GM18508 (cell line): ENCODE measurements around the gene HADHB.

Experiments
- ATAC-seq: cut with Tn5 transposase; IDR thresholded peaks from one replicate; pipeline ENCODE4 v1.9.1; 2021; ENCODE audit warnings: moderate number of reproducible peaks; ENCODE audit not compliant: insufficient read depth, unreplicated experiment

HADHB gene

DNA sequence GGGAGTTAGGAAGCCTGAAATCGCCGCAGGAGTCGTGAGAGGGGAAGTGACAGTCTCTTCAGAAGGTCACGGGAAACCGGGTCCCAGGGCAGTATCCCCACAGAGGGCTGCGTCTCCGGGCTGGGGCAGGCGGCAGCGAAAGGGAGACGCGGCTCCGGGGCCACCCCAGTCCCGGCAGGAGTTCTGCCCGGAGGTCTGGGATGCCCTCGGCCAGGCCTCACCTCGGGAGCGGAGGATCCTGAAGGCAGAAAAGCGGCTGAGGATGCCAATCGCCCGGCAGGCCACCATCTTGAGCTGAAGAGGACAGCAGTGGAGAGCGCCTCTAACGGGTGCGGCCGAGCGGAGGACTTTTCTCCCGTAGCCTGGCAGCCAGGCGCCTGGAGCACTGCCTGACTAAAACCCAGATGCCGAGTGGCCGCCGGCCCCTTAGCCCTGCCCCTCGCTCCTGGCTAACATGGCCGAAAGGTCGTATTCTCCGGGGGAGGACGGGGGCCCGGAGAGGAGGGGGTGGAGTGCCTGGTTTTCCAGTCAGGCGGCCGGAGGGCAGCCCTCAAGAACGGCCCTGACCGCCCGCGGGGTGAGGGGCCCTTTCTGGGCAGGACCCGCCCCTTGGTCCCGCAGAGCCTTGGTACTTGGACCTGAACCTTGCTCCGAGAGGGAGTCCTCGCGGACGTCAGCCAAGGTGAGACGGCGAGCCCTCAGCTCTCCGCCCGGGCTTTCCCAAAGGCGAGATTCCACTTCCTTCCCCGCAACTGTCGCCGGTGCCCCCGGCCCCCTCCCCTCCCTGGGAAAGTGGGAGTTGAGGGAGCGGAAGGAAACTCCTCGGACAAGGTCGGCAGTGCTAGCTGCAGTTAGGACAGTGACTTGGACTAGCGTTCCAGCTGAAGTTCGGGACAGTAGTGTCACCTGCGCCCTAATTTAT, at the start of gene HADHB, which contains the start of gene HADHA:
Gene HADHB, plus strand, starts transcription at position 631 of the 922 bp plus-strand sequence. CDS start 9,316 bp downstream, outside the sequence.
Gene HADHA, minus strand, starts transcription at position 324 of the 922 bp plus-strand sequence. Its CDS starts 36 bp downstream, at position 288.
- peak; percentile 41 for ATAC-seq

DNA sequence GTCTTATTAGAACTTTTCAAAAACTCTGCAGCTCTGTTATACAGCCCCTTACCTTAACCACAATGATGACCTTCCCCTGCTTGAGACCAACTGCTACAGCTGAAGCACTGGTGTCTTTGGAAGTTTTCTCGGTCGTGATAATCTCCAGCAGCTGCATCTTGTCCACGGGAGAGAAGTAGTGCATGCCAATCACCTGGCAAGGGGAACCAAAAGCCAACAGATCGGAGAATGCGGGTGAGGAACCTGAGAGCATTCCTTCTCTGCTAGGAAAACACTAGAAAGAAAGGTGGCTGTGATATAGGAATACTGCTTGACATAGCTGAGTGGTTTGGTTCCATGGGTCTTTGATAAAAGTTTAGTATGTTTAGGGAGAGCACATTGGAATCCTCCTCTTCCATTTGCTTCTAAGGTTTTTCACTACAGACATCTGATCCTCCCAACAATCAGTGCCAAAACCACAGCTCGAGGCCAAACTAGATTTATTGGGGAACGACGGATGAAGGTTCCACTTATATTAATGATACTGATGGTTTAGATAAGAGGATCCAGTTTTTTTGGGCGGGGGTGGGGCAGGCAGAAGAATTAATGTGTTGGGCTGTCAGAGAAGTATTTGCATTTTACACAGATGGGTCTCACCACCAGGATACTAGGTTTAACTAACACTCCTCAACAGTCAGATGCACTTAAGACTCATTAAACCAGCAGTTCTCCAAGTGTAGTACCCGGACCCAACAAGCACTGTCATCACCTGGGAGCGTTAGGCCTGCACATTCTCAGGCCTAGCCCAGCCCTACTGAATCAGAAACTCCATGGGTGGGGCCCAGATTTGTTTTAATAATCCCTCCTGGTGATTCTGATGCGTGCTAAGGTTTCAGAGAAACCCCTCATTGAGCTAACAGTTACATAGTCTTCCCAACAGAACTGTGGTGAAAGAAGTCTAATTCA, 49.4 kb upstream of the HADHB start:
- ATAC-seq = no peak

DNA sequence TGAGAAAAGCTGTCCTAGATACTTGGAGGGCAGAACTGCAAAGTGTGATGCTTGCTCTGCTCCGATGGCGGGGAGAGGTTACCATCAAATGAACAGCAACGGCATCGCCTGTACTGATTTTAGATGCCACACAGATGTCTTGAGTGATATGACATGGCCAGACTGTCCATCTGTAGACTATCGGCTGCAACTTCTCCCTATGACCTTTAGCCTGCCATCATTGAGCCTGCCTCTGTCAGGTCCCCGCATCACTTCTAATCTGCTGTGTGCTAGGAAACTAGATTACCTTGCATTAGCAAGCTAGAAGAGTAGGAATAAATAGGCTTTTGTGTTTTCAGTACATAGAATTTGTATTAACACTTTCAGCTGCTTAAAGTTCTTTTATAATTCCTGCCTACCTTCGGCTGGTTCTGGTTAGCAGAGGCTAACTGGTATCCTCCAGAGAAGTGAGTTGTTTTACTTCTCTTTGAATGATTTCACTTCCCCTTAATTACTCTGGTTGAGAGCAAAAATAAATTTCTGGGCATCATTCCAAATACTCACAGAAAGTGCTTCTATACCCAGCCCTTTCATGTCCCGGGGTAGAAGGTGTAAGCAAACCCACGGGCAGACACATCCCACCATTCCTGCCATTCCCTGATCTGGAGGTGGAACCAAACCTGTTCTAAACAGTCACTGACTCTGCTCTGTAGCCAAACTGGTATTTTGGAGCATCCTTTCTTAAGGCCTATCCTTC, 47.9 kb upstream of the HADHB start:
- no peak for ATAC-seq

DNA sequence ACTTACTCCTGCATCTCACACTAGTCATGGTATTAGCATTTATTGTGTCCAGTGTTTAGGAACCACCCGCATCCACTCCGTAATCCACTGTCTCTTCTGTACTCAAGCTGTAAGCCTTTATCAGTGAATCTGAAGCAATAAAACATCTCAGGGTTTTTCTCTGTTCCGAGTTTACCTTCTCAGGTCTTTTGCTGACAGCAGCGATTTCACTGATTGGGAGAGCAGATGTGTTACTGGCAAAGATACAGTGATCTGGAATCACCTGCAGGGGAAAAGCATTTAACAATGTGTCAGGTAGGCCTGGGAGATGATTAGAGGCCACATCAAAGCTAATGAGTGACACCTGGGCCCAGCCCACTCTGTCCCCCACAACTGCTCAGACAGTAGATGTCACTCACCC, 47.2 kb upstream of the HADHB start:
- ATAC-seq = no peak

DNA sequence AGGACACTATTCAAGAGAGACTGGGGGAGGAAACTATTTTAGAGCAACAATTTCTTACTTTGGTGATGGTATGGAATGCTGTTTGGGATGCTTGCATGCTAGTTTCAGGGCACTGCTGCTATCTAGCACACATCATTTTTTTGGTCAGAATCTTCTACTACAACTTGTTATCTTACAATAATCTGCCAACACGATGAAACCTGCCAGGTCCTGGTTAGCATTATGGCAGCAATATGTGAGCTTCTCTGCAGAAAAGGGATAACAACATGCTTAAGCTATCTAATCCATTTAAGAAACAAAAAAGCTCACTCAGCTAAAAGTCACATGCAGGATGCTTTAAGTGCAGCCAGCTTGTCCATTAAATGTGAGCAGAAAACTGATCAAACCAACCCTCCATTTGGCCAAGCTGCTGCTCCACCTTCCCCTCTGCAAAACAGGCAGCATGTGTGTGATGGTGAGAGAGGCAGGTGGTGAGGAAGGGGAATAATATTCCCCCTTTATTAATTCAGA, 41.7 kb upstream of the HADHB start:
- no peak for ATAC-seq

DNA sequence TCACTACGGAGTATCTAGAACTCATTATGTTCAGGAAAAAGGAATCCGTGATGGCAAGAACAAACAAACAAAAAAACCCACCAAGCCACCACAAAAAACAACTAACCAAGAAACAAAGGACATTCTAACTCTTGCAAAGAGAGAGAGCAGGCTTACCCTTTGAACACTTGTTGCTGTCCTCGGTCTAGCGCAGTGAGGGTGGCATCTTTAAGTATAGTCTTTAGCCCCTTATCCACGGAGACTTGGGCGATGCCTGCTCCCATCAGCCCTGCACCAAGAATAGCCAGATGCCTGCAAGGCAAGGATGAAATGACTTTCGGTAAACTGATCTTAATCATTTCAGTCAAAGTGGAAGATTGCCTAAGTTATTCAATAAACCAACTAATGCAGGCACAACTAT, 40.8 kb upstream of the HADHB start:
- no peak for ATAC-seq

DNA sequence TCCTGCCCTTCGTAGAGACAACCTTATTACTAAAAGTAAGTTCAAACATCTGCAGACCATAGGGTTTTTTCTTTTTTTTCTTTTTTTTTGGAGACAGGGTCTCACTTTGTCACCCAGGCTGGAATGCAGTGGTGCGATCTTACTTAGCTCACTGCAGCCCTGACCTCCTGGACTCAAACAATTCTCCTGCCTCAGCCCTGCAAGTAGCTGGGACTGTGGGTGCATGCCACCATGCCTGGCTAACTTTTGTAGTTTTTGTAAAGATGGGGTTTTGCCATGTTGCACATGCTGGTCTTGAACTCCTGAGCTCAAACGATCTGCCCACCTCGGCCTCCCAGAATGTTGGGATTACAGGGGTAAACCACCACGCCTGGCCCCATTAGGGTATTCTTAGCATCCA, 32.7 kb upstream of the HADHB start:
- no peak for ATAC-seq

DNA sequence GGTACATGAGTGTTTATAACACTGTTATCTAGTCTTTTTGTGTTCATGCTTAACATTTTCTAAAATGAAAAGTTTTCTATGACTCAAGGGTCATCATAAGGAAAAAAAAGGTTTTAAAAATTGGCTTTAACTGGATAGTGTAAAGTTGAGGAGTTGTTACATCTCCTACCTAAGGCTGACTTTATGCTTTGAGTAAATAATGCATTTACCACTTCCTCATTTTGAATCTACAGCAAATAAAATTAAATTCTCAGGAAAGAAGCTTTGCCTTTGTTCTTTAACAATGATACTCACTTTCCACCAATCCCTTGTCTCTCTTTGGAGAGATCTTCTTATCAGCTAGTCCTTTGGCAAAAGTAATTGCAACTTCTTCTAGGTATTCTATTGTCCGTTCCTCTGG, 30.0 kb upstream of the HADHB start:
- ATAC-seq = no peak

DNA sequence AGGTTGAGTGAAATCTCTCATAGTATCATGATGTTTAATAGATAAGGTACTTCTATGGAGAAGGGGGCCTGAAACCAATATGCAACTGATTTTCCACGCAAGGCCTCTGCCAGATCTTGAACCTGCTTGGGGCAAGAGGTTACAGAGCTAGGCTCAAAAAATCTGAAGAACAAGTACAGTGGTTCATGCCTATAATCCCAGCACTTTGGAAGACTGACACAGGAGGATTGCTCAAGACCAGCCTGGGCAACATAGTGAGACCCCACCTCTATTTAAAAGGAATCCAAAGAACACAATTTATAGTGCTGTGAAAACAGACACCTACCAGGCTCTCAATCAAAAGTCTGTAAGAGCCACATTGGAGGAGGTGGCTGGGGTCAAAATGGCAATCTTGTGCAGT, 28.9 kb upstream of the HADHB start:
- ATAC-seq = no peak

DNA sequence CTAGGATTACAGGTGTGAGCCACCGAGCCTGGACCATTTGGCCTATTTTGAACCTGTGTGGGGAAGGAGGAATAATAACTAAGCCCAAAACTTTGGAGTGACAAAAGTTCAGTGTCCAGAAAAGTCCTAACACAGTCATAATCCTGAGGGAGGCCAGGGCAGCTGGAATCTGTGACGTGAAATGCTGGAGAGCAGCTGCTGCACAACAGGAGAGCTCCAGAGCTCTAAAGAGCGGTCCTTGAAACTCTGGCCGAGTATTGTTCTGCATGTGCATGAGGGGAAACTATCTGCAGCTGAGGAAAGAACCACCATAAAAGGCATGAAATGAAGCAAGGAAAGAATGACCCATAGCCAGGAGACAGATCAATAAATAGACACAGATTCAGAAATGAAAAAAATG, 28.2 kb upstream of the HADHB start:
- ATAC-seq = no peak

DNA sequence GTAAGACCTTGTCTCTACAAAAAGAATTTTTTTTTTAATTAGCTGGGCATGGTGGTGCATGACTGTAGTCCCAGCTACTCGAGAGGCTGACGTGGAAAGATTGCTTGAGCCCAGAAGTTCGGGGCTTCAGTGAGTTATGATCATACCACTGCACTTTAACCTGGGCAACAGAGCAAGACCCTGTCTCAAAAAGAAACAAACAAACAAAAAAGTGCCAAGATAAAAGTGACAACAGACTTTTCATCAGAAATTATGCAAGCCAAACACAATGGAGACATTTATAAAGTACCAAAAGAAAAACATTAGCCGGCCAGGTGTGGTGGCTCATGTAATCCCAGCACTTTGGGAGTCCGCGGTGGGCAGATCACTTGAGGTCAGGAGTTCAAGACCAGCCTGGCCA, 27.0 kb upstream of the HADHB start:
- no peak for ATAC-seq

DNA sequence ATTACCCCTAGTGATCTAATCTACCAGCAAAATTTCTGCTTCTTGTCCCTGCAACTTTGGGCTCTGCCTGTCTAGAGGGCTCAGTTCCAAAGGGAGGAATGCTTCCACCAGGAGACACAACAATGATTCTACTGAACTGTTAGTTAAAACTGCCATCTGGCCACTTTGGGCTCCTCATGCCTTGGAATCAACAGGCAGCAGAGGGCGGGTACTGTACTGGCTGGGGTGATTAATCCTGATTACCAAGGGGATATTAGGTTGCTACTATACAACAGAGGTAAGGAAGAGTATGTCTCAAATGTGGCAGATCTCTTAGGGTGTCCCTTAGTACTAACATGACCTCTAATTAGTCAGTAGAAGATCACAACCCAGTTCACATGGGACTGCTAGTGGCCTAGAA, 21.7 kb upstream of the HADHB start:
- ATAC-seq = no peak

DNA sequence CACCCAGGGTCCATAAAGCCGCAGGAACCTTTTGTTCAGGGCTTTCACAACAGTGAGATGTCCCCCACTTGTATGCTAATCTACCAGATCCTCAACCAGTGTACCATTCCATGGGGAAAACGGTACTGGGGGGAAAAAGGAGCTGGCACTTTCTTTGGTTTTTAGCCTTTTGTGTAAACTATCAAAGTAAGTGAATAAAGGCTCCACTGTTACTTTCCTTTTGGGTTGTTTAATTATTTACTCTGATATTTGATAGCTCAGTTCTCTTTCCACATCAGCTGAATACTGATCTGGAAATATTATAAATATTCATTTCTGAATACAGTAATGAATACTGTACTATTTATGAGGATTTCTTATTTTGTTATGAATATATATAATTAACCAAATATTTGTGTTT, 20.6 kb upstream of the HADHB start:
- no peak for ATAC-seq

DNA sequence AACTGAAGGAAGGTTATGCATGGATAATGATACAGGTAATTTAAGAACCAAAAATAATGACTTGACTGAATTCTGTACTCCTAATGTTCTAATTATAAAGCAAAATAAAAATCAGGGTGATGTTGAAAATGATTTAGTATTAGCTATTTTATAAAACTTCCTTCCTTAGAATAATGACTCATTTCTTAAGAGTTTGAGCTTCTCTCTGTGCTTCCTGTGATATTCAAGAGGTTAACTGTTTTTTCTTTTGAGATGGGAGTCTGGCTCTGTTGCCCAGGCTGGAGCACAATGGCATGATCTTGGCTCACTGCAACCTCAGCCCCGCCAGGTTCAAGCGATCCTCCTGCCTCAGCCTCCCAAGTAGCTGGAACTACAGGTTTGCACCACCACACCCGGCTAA, 15.1 kb upstream of the HADHB start:
- no peak for ATAC-seq

DNA sequence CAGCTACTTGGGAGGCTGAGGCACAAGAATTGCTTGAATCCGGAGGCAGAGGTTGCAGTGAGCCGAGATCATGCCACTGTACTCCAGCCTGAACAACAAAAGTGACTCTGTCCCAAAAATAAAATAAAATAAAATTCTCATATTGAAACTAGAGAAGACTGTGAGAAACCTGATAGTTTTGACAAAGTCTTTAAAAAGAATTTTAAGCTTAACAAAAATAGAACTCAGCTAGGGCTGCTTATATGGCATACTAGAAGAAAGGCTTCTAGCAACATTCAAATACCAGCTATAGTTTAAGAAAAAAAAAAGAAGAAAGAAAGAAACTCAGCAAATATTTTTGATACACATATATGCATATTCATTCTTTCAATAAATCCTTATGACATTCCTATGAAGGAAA, 13.9 kb upstream of the HADHB start:
- ATAC-seq = no peak

DNA sequence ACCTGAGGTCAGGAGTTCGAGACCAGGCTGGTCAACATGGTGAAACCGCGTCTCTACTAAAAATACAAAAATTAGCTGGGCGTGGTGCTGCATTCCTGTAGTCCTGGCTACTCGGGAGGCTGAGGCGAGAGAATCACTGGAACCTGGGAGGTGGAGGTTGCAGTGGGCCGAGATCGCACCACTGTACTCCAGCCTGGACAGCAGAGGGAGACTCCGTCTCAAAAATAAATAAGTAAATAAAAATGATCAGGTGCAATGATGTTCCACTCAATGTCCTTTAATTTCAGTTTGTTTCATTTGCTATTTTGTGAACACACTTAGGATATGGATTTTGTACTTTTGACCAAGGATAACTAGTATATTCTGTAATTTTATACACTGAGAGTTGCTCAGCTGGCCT, 9.7 kb upstream of the HADHB start:
- no peak for ATAC-seq

DNA sequence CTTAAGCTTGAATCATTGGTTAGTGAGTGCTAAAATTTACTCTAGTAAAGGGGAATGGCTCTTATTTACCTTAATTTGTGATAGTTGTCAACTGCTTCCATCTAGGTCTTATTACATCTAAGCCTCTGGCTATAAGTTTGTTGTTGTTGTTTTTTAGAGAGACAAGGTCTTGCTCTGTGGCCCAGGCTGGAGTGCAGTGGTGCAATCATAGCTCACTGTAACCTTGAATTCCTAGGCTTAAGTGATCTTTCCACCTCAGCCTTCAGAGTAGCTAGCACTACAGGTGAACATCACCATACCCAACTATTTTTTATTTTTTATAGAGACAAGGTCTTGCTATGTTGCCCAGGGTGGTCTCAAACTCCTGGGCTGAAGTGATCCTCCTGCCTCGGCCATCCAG, 6.9 kb upstream of the HADHB start:
- no peak for ATAC-seq

DNA sequence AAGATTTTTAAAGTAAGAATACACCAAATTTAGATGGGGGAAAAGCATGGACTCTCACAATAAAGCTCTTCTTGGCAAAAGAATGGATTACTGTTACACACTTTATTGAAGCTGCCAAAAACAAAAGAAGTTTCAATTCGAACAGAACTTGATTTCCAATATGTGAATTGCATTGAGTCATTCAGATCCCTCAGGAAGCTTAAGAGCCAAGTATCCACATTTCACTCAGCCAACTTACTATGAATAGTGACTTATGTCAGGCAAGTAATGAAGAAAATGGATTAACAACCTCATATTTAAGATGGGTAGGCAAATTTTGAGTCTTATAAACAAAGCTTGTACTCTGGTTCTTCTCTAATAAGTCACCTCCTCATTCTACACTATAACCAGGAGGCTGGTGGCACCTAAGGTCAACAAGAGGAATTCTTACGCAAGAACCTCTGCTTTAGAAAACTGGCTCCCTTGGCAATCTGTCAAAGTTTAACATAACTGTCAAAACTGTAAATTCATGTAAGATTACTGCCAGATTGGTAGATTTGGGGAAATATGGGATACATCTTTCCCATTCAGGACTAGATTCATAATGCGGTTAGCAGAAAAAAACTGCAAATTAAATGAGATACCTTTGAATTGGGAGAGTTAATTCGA, 6.3 kb upstream of the HADHB start:
- ATAC-seq = no peak

DNA sequence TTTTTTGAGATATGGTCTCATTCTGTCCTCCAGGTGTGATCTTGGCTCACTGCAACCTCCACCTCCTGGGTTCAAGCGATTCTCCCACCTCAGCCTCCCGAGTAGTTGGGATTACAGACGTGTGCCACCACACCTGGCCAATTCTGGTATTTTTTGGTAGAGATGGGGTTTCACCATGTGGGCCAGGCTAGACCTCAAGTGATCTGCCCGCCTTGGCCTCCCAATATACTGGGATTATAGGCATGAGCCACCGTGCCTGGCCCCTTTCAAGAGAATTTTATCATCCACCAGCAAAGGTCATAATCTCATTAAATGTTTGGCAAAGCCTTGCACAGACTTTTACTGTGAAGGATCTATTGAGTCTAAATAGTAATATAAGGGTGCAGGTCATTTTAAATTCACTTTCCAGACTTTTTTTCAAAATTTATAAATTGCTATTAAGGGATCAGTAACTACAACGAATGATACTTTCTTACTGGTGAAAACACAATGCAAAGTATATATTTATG, 2.8 kb upstream of the HADHB start:
- no peak for ATAC-seq
